Testis (tissue), 2 donors: Measurements from ENCODE around the gene VPS35L.

Source experiments
- CTCF ChIP-seq, 3 experiments: fragments of 450-650 bp in 2 of 3; fragments of 200-600 bp in 1 of 3; sonication (generic) in 1 of 3; IDR thresholded peaks; one replicate each; pipeline ENCODE4 v1.5.1; 2016 to 2019; ENCODE audit warnings: antibody characterized with exemption in 3 of 3, mild to moderate bottlenecking in 2 of 3, moderate library complexity in 1 of 3
- POLR2A ChIP-seq: fragments of 450-650 bp; IDR thresholded peaks from one replicate; pipeline ENCODE4 v1.6.1; 2017; ENCODE audit warnings: antibody characterized with exemption, mild to moderate bottlenecking, moderate library complexity

- TF ChIP-seq CTCF (IDR thresholded peaks at IDR 0.05), result no peak
- no peak for TF ChIP-seq POLR2A
Observed at GRCh38 chr16:19523184-19523558, 32.3 kb upstream of the VPS35L start.
